Limb (tissue), 2 donors: ENCODE data around the gene EXOC4.
A peak's percentile ranks its signal among the peaks of the same experiment; 100 is the strongest.

Experiments
- DNase-seq, 2 donors: peaks; one replicate each; pipeline ENCODE4 v3.0.0-alpha.2; 2016; ENCODE audit errors: extremely low spot score in 2 of 2

EXOC4 gene

GRCh38 chr7:133698127-133698526 is 445.2 kb downstream of the EXOC4 start:
- no peak for DNase-seq

DNA sequence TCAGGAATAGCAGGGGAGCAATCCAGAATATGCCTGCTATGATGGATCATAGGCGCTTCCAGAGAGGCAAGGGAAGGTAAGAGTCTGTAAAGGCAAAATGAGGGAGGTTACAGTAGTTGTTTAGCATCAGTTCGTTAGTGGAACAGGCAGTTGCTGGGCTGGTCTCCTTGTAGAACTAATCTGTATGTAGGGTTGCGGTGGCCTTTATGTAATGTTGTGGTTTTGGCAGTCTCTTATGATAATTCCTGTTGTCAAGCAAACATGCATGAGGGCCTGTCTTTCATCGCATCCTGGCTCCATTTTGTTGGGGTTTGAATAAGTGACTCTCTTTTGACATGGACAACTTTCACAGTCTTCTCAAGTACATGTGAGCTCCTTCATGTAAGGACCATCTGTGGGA is 446.5 kb downstream of the EXOC4 start:
- no peak for DNase-seq

DNA sequence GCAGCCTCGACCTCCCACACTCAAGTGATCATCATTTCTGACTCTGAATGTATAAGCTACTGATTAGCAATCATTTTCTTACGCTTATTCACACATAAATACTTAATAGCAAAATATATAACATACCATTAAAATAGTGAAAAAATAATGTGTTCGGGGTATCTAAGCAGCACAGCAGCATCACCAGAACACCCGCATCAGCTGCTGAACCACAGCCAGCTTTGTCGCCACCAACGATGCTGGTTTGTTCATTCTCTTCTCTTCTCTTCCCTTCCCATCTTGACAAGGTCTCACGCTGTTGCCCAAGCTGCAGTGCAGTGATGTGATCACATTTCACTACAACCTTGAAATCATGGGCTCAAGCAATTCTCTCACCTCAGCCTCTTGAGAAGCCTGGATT is 449.2 kb downstream of the EXOC4 start:
- DNase-seq: no peak

- no peak for DNase-seq
These were observed 450.1 kb downstream of the EXOC4 start for GRCh38 chr7:133702960-133703359.

GRCh38 chr7:133703547-133703946 is 450.7 kb downstream of the EXOC4 start:
- DNase-seq: peak in 1 of 2 donors; percentile 75

DNA sequence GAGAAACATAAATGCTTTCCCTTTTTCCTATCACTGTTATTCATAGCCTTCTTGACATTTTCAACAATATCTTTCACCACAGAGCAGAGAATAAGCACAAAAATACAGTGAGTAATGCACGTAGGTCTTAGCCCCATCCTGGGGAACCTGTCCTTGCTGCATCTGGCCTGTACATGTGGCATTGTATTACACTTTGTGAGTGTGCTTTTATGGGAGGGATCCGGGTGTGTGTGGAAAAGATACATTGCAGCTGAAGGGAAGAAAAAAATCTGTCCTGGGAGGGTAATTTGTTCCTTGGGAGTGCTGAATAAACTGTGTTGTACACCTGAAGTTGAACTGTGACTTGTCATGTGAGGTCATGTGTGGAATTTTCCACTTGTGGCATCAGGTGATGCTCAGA is 451.6 kb downstream of the EXOC4 start:
- DNase-seq: no peak

DNA sequence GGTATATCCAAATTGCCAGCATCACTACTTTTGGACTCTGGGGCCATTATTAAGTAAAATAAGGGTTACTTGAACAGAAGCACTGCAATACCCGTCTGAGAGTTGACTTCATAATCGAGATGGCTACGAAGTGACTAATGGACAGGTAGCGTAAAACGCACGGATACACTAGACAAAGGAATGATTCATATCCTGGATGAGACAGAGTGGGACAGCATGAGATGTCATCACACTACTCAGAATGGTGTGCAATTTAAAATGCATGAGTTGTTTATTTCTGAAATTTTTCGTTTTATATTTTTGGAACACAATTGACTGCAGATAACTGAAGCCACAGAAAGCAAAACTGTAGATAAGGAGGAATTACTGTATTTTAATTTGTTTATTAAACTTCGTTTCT is 452.7 kb downstream of the EXOC4 start:
- DNase-seq: no peak

- DNase-seq: no peak
These were observed 453.1 kb downstream of the EXOC4 start for GRCh38 chr7:133706016-133706415.

- no peak for DNase-seq
These were observed 456.4 kb downstream of the EXOC4 start for GRCh38 chr7:133709036-133709880.

DNA sequence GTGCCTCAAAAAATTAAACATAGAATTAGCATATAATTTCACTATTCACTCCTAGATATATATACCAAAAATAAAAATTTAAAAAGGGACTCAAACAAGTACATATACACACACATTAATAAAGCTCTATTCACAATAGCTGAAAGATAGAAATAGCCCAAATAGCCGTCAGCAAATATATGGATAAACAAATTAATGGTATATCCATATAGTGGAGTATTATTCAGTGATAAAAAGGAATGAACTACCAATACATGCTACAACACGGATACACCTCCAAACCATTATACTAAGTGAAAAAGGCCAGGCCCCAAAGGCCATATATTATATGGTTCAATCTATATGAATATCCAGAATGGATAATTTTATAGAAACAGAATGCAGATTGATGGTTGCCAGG is 459.7 kb downstream of the EXOC4 start:
- no peak for DNase-seq

DNA sequence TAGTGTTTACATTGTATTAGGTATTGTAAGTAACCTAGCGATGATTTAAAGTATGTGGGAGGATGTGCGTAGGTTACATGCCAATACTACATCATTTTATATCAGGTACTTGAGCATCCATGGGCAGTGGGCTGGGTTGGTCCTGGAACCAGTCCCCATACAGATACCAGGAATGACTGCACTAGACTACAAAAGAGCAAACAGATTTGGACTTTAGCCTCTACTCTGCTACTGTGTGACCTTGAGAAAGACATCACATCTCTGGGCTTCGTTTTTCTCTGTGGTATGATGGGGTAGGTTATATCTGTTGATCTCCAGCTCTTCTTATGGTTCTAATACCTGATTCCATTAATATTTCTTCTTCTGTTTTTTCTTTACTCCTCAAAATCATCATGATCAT is 461.8 kb downstream of the EXOC4 start:
- DNase-seq: no peak

- DNase-seq: no peak
These were observed 465.3 kb downstream of the EXOC4 start for GRCh38 chr7:133718131-133718530.

DNA sequence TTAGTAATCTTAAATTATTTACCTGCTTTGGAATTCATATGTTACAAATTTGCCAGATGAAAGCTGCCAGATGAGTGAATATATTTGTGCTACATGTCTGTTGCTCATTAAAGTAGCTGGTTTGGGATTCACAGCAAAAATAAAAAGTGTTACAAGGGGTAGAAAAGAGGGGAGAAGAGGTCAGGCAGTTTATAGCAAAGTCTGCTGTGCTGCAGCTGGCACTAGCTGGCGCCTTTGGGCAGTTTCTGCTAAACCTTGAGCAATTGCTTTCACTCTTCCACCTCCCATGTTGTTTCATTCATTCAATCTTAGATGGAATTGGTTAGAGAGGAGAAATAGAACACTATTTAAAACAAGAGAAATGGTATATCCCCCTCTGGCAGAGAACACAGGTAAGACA is 470.2 kb downstream of the EXOC4 start:
- no peak for DNase-seq

DNA sequence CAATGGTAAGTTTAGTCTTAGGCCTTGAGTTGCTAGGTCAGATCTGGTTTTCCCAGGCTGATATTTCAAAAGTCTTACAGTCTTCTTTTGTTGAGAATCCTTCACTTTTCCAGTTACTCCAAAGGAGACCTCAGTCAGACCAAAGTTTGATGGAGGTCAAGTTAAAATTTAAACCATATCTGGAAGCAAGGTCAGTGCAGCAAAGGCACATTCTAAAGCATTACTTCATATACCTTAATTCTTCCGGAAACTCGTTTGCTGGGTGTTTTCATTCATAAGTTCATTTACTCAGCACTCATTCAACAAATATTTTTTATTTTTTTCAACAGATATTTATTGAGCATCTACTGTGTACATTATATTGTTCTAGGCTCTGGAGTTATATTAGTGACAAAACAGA is 471.3 kb downstream of the EXOC4 start:
- DNase-seq: no peak

GRCh38 chr7:133724694-133725093 is 471.8 kb downstream of the EXOC4 start:
- DNase-seq: no peak

GRCh38 chr7:133727476-133728214 is 474.8 kb downstream of the EXOC4 start:
- DNase-seq: no peak

- no peak for DNase-seq
These were observed 477.5 kb downstream of the EXOC4 start for GRCh38 chr7:133730360-133730759.

GRCh38 chr7:133733401-133733800 is 480.5 kb downstream of the EXOC4 start:
- no peak for DNase-seq

DNA sequence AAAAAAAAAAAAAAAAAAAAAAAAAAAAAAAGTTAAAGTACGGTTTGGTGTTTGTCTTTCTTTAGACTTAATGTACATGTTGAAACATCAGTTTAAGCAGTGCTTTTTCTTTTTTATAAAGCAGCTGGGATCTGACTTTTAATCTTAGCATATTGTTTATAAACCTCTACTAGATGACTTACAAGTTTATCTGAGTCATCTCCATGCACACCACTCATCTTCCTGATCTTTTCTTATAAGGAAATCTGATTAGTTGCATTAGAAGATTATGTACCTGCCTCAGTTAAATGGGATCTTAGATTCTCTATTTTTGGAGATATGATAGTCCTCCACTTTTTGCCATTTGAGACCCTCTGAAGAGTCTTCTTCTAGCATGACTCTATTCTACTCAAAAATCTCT is 482.3 kb downstream of the EXOC4 start:
- DNase-seq: no peak

- DNase-seq: no peak
These were observed 486.9 kb downstream of the EXOC4 start for GRCh38 chr7:133739817-133740216.

DNA sequence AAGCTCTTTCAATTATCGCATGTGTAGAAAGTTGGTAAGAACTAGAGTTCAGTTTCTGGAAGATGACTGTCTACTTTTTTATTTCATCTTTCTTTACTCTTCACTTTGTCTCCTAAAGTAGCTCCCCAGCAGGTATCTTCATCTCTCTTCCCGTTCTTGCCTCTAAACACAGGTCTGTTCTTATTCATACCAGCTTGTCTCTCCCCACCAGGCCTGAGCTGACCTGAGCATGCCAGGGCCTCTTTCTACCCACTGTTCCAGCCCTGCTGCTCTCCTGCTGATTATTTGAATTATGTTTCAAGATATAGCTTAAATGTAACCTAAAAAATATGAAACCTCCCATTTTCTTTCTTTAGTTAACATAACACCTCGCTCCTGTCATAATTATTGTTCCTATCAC is 488.2 kb downstream of the EXOC4 start:
- DNase-seq: no peak

DNA sequence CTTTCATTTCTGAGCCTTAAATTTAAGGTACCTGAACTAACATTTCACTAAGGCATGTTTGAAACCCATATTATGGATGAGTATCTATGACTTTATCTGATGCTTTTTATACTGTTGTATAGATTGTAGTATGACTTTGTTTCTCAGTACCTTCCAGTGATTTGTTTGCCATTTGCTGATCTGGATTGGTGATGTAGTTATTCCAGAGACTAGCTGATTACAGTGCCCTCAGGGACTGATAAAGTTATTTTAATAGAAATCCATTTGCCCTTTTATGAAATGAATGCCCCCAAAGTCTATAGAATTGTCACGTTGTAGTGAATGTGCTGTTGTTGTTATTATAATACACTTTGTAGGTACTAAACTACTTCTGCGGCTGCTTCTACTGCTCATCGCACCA is 488.8 kb downstream of the EXOC4 start:
- no peak for DNase-seq
